Activated CD4-positive, alpha-beta T cell treated with anti-CD3 and anti-CD28 coated beads, Interleukin-10, Interleukin-2, amounts not matched to agents 100 ng/mL and 50 ng/mL, durations not matched to agents 16 hours and 8 hours (primary cell): ENCODE data around the gene RERE.

Source experiments
- DNase-seq: peaks from one replicate; pipeline ENCODE4 v3.0.0-alpha.2; 2020

Gene RERE

GRCh38 chr1:8817412-8818324 lies at the start of gene RERE:
Gene RERE, minus strand, starts transcription at chr1:8817640.
- peak; percentile 96 for DNase-seq

- DNase-seq = no peak
These were observed 49.5 kb upstream of the RERE start for GRCh38 chr1:8866792-8867415.

GRCh38 chr1:8866173-8866791 lies 48.8 kb upstream of the RERE start:
- DNase-seq = no peak

GRCh38 chr1:8864713-8865344 lies 47.4 kb upstream of the RERE start:
- DNase-seq = no peak

GRCh38 chr1:8863794-8864233 lies 46.4 kb upstream of the RERE start:
- DNase-seq = no peak

GRCh38 chr1:8863138-8863537 lies 45.7 kb upstream of the RERE start:
- no peak for DNase-seq

GRCh38 chr1:8862528-8862927 lies 45.1 kb upstream of the RERE start:
- peak; percentile 55 for DNase-seq

- no peak for DNase-seq
These were observed 43.5 kb upstream of the RERE start for GRCh38 chr1:8860738-8861516.

GRCh38 chr1:8858888-8859706 lies 41.7 kb upstream of the RERE start:
- DNase-seq = peak; percentile 68

GRCh38 chr1:8858112-8858668 lies 40.8 kb upstream of the RERE start:
- peak; percentile 70 for DNase-seq

- DNase-seq = no peak
These were observed 39.4 kb upstream of the RERE start for GRCh38 chr1:8856689-8857412.

GRCh38 chr1:8854240-8854639 lies 36.8 kb upstream of the RERE start:
- DNase-seq = no peak

GRCh38 chr1:8851060-8851459 lies 33.6 kb upstream of the RERE start:
- DNase-seq = no peak

GRCh38 chr1:8848663-8849386 lies 31.4 kb upstream of the RERE start:
- peak; percentile 80 for DNase-seq

GRCh38 chr1:8847990-8848389 lies 30.6 kb upstream of the RERE start:
- DNase-seq = no peak

GRCh38 chr1:8846263-8846662 lies 28.8 kb upstream of the RERE start:
- DNase-seq = no peak

GRCh38 chr1:8845104-8846097 lies 28.0 kb upstream of the RERE start:
- DNase-seq = no peak

- DNase-seq = no peak
These were observed 27.1 kb upstream of the RERE start for GRCh38 chr1:8844501-8845006.
